GM13977 (cell line): ENCODE measurements around the gene CKAP4.
"Not testable (repeated sequence)": the region's sequence is repeated elsewhere in the genome, so short reads cannot be mapped to it uniquely, and the experiment has no call there.

Experiments used
- DNase-seq: peaks from one replicate; pipeline ENCODE4 v3.0.0; 2012; ENCODE audit warnings: low spot score
- CTCF ChIP-seq: IDR thresholded peaks from 2 replicates; pipeline ENCODE4 v1.5.1; 2012; ENCODE audit warnings: mild to moderate bottlenecking, control low read depth; ENCODE audit not compliant: insufficient read depth; ENCODE audit errors: extremely low read depth, missing control alignments
- in situ Hi-C: fragments of 300-500 bp; cut with MboI; formaldehyde crosslinking; loops from one replicate; pipeline ENCODE4 v1.12.0; 2022; ENCODE audit warnings: low sequenced_read_pairs, low pct_unique_long_range_greater_than_20kb, mixed read lengths, inconsistent platforms; ENCODE audit not compliant: unreplicated experiment

Gene CKAP4

GRCh38 chr12:106289196-106289681 is 41.4 kb upstream of the CKAP4 start:
- in situ Hi-C loops = no loop called here
- no peak for DNase-seq
- no peak for TF ChIP-seq CTCF

GRCh38 chr12:106288494-106289195 is 40.8 kb upstream of the CKAP4 start:
- no peak for DNase-seq
- in situ Hi-C loops = no loop called here
- TF ChIP-seq CTCF = no peak

GRCh38 chr12:106288101-106288493 is 40.3 kb upstream of the CKAP4 start:
- no peak for DNase-seq
- in situ Hi-C loops = no loop called here
- TF ChIP-seq CTCF = no peak

GRCh38 chr12:106287364-106287763 is 39.5 kb upstream of the CKAP4 start:
- in situ Hi-C loops = no loop called here

GRCh38 chr12:106286576-106287162 is 38.8 kb upstream of the CKAP4 start:
- DNase-seq, in situ Hi-C loops: not testable (repeated sequence)

More at GRCh38 chr12:106287364-106287763, 39.5 kb upstream of the CKAP4 start:
- DNase-seq = no peak
- TF ChIP-seq CTCF = no peak

- in situ Hi-C loops = no loop called here
- no peak for DNase-seq
- TF ChIP-seq CTCF = no peak
These were observed 38.2 kb upstream of the CKAP4 start for GRCh38 chr12:106285982-106286381.
